Loucy (cell line): ENCODE data around the gene CNOT8.

Experiments used
- EZH2phosphoT487 ChIP-seq: fragments of 200-600 bp; IDR thresholded peaks from 2 replicates; pipeline ENCODE4 v1.6.1; 2018; ENCODE audit warnings: antibody characterized with exemption, mild to moderate bottlenecking, moderate library complexity, borderline replicate concordance
- TF ChIP-seq, protein P1 (sequence below): fragments of 200-600 bp; sonication (generic); conservative IDR thresholded peaks from 2 replicates; pipeline ENCODE4 v1.5.1; 2014; ENCODE audit warnings: mild to moderate bottlenecking, antibody characterized with exemption, low read length

DNA sequence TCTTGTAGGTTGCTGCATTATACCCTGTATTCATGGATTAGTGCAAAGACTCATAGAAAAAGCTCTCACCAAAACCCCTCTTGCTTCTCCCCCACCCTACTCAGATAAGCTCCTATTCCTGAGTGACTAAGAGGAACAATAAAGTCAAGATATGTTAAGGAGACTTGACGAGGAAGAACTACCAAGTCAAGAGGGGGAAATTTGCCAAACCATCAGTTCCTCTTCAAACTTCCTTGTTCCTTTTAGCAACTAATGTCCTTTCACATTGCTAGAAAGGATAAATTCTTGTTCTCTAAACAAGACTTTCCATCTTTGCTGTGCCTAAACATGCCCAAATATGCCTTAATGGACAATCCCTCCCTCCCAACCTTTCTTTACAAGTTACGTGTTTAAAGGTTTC, 27.0 kb downstream of the CNOT8 start:
- TF ChIP-seq, protein P1, sequence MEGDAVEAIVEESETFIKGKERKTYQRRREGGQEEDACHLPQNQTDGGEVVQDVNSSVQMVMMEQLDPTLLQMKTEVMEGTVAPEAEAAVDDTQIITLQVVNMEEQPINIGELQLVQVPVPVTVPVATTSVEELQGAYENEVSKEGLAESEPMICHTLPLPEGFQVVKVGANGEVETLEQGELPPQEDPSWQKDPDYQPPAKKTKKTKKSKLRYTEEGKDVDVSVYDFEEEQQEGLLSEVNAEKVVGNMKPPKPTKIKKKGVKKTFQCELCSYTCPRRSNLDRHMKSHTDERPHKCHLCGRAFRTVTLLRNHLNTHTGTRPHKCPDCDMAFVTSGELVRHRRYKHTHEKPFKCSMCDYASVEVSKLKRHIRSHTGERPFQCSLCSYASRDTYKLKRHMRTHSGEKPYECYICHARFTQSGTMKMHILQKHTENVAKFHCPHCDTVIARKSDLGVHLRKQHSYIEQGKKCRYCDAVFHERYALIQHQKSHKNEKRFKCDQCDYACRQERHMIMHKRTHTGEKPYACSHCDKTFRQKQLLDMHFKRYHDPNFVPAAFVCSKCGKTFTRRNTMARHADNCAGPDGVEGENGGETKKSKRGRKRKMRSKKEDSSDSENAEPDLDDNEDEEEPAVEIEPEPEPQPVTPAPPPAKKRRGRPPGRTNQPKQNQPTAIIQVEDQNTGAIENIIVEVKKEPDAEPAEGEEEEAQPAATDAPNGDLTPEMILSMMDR, result no peak
- TF ChIP-seq EZH2phosphoT487, result no peak
